T-helper 2 cell (primary cell): Measurements from ENCODE around the gene TLE1.
"Not testable (repeated sequence)": the region's sequence is repeated elsewhere in the genome, so short reads cannot be mapped to it uniquely, and the experiment has no call there.

Experiments
- DNase-seq, 5 experiments: peaks; one replicate each; pipeline versions ENCODE4 v3.0.0 to v3.0.0-alpha.2; 2012 to 2022
- total RNA-seq, 2 donors: gene quantifications; one replicate each; lab custom pipeline; 2026; lab: John Stamatoyannopoulos, UW

TLE1 gene
- 0.31 to 2.2 reads per million in 2 donors for total RNA-seq

DNA sequence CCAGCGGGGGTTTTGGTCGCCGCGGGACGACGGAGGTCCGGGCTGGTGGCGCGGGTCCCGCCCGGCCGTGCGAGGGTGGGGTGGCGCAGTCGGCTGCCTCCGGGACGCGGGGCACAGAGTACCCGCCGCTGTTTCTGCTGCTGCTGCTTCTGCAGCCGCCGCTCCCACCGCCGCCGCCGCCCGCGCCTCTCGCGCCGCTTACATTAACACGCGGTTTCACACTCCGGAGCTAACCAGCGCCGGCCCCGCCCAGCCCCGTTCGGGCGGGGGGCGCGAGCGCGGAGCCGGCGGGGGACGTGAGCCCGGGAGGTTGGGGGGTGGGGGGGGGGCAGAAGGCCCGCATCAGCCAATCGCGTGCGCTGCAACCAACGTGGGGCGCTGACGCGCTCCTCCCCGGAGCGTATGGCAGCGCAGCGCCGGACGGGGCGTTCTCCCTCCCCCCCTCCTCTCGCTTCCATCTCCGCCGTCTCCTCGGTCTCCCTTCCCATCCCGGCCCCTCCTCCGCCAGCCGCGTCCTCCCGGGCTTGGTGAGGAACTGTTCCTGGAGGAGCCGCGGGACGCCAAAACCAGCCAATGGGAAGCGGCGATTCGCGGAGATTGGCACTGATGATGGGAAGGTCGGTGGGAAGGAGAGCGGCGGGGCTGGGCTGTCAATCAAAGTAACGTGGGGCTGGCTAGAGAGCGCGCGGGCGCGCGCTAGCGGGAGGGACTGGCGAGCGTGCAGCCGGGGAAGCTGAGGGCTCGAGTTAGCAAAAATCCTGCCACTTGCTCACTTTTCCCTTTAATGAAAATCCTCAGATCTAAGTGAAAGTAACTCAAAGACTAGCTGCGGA, at the start of gene TLE1:
TLE1 (minus strand) TSS at position 205 of the 833 bp plus-strand sequence. CDS start 1,307 bp downstream, outside the sequence.
- DNase-seq = peak in 4 of 5 experiments; percentile 25 to 89 (median 57)

DNA sequence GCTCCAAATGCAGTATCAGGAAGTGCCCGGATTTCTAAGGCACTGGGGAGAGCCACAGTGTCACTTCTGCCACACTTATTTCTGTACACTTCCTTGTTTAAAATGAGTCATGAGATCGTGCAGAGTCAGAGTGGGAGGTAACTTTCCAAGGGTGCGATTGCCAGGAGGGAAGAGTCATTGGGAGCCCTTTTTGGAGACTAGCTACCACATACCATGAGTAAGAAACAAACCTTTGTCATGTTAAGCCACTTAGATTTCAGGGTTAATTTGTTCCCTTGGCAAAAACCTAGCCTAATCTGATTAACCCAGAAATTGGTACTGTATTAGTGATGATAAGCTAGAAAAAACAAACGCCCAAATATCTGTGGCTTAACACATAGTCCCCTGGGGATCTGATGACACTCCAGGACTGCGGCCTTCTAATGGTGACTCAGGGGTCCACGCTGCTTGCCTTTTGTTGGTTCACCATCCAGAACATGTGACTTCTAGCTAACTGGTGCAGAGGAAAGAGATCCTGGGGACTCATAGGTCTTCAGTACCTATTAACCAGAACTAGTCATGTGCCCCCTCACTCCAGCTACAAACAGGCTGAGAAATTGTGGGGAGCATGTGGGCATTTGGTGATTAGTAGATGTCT, 48.6 kb upstream of the TLE1 start:
- no peak for DNase-seq

DNA sequence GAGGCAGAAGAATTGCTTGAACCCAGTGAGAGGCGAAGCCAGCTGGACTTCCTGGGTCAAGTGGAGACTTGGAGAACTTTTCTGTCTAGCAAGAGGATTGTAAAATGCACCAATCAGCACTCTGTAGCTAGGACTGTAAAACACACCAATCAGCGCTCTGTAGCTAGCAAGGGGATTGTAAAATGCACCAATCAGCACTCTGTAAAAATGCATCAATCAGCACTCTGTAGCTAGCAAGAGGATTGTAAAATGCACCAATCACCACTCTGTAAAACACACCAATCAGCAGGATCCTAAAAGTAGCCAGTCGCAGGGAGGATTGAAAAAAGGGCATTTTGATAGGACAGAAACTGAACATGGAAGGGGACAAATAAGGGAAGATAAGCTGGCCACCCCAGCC, 41.2 kb upstream of the TLE1 start:
- DNase-seq = not testable (repeated sequence)

DNA sequence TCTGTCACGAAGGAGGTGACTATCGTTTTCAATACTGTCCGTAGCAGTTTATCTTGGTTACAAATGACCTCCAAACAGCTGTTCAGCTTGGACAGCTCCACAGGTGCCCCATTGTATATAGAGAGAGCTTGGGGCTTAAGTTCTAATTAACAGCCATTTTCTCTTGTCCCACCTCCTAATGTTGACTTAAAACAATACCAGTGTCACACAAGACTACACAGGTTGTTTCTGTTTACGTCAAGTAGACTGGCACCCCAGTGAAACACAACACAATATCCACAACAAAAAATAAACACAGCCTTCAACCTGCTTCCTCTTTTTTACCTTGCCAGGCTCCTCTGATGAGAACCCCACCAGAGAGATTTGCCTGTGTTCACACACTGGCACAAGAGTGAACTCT, 39.8 kb upstream of the TLE1 start:
- no peak for DNase-seq

DNA sequence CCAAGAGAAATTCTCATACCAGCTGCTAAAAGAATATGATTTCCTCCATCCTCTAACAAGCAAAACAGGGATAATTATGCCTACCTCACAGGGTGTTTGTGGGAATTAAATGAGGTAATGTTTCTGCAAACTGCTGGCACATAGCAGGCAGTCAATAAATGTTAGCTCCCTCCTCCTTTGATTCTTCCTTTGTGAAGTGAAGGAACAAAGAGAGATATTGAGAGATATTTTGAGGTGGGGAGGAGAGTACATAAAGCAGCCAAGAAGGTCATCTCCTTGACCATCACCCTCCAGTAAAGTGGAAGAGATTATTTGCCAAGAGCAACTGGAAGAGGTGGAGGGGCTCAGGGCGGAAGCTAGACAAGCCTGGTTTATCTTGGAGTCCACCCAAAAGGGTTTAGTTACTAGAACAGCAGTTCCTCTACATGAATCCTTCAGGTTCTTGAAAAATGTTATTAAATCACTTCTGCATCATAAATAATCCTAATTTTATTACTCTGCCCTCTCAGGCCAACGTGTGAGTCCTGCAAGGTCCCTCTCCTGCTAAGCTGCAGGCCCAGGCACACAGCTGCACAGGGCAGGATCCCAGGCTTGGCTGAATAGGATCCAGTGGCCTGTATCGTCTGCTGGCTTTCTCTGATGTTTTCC, 35.0 kb upstream of the TLE1 start:
- DNase-seq = no peak

DNA sequence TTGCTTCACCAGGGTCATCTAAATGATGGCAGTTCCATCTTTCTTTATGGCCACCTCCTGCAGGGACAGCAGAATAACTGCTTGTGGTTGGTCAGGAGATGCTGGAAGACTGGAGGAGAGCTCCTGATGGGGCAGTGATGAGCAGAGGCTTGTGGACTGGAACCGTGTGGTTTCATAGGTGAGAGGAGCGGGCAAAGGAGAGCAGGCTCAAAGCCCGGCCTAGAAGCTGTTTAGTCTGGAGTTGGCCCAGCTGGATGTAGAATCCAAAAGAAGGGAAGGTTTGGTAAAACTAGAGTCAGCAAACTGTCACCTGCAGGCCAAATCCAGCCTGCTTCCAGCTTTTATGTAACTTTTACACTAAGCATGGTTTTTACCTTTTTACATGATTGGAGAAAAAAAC, 32.9 kb upstream of the TLE1 start:
- no peak for DNase-seq

DNA sequence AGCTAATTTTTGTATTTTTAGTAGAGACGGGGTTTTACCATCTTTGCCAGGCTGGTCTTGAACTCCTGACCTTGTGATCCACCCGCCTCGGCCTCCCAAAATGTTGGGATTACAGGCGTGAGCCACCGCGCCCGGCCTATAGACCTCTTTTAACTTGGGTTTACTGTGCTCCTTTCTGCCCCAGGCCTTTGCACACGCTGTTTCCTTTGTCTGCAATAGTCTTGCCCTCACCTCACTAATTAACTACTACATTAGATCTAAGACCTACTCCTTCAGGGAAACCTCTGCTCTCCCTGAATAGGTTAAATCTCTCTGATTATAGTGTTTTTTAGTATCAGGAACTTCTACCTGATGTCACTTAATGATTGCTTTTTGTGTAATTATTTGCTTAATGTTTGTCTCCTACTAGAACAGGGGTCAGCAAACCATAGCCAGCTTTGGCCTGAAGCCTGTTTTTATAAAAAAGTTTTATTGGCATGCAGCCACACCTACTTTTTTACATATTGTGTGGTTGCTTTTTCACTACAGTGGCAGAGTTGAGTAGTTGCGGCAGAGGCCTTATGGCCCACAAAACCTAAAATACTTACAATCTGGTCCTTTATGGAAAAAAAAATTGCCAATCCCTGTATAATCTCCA, 31.2 kb upstream of the TLE1 start:
- no peak for DNase-seq

DNA sequence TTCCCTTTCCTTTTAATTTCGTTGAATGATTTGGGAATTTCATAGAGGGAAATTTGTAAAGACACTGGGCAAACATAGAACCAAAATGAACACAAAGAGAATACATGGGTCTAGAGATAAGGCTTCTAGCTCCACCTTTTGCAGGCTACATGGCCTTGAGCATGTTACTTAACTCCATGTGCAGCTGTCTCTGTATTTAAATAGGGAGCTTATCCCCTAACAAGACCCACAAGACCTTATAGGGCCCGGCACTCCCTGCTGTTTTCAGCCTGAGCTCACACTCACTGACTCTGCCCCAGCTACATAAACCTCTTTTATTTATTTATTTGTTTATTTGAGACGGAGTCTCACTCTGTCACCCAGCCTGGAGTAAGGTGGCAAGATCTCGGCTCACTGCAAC, 30.6 kb upstream of the TLE1 start:
- no peak for DNase-seq

DNA sequence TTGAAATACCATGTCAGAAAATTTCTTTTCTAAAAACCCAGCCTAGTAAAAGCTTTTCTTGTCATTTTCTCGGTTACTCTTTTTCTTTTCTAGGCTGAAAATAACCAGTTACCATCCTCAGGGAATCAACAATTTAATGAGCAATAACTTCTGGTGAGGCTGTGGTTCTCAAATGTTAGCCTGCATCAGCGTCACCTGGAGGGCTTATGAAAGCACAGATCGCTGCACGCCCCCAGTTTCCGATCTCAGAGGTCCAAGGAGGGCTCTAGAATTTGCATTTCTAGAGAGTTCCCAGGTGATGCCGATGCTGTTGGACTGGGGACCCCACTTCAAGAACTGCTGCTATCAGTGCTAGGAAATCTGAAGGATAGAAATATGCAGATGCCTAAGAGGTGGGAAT, 28.9 kb upstream of the TLE1 start:
- no peak for DNase-seq

DNA sequence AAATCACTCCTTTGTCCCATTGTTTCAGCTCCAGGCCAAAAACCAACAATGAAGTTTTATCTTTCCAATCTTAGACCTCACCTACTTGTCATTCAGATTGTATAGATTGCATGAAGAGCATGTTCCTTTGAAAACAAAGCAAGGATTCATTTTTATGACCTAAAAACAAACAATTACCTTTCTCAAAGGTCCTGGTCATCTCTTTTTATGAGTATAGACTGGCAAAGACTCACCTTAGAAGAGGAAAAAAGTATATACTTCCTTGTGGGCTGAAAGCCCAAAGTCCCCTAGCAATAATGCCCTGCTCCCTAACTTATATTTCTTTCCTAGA, 28.4 kb upstream of the TLE1 start:
- DNase-seq = no peak

DNA sequence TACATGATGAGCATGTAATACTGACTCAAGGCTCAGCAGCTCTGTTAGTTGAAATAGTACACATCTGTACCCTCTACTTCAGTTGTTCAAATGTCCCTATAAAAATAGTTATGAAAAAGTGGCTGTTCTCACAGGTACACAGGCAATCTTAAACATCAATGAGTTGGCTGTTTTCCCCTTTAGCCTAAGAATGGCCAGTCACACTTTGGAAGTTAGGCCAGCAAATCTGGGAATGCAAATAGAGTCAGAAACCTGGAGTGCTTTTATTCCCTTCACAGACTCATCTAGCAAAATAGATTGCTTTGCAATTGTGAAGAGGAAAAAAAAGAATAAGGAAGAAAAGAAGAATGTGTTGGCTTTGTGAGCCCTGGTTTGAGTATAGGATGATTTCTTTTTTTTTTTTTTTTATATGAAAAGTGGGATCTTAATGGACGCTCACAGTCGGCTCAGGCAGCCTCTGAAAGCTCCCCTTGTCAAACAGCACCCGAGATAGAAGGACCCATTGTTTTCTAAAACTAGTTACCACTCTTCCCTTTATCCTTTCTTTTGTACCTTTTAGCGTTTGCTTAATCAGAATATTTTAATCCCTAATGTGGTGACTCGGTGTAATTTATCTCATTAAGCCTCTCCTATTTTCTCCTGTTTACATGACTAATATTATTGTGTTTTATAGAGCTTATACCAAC, 27.9 kb upstream of the TLE1 start:
- no peak for DNase-seq

DNA sequence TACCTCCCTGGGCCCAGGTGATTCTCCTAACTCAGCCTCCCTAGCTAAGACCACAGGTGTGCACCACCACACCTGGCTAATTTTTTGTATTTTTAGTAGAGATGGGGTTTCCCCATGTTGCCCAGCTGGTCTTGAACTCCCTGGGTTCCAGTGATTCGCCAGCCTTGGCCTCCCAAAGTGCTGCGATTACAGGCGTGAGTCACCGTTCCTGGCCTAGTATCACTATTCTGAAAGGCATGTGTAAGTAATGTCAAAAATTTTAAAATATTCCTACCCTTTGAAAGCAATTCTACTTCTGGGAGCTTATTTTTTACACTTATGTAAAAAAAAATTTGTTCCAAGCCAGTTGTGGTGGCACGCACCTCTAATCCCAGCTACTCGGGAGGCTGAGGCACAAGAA, 27.1 kb upstream of the TLE1 start:
- DNase-seq = no peak

DNA sequence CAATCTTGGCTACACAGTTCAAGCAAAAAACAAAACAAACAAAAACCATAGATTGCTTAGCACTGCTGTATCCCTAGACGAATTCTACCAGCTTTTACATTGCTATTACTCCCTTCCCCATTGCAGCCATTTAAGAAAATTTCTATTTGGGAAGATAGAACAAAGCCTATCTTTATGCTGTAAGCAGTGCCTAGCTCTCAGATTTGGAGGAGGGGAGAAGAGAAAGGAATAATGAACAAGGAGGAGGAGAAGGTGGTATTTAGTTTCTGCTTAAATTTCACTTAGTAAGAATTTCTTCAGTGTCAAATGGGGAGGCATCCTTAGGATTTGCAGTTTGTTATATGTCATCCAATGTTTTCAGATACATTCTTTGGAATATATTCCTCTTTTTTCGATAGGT, 16.2 kb upstream of the TLE1 start:
- no peak for DNase-seq

DNA sequence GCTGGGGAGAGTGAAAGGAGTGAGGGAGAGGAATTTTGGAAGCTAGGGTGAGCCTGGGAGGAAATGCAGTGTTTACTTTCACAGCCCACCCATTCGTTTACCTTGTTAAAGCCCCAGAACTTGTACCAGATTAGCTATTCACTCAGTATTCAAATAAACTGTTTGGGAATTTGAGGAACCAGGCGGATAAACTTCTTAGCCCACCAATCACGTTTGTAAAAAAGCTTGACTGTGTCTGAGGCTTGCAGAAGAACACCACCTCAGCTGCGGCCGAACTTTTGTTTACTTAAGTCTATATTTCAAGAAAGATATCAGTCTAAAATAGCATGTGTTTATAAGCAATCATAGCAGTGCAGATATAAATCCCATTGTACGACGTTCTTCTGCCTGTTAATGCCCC, 5.2 kb upstream of the TLE1 start:
- DNase-seq = no peak

DNA sequence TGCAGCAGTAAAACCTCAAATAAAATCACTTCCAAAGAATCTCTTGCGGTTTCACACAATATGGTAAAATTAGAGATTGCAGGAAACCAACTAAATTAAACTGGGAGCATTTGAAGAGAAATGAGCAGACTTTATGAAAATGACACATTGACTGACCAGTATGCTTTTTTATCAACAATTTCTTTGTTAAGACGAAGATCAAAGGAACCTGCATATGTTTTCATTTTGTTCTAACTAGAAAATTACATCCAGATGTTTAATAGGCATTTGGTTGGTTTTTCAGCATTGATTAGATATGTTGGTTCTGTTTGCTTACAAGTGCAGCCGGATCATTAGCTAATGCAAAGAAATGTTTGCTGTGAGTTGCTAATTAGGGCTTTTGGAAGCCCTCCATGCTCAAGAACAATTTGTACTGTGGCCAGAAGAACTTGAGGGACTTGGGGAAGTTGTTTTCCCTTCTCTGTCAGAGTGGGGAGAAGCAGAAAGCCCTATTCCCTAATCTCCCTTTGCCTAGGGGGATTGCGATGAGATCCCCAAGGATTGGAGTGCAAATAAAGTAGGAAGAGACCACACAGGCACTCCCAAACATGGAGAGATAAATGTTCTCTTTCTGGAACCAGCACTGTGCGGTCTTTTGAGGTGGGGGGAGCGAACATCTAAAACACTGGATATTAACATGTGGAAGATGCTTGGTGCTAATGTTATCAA, 4.5 kb upstream of the TLE1 start:
- no peak for DNase-seq

DNA sequence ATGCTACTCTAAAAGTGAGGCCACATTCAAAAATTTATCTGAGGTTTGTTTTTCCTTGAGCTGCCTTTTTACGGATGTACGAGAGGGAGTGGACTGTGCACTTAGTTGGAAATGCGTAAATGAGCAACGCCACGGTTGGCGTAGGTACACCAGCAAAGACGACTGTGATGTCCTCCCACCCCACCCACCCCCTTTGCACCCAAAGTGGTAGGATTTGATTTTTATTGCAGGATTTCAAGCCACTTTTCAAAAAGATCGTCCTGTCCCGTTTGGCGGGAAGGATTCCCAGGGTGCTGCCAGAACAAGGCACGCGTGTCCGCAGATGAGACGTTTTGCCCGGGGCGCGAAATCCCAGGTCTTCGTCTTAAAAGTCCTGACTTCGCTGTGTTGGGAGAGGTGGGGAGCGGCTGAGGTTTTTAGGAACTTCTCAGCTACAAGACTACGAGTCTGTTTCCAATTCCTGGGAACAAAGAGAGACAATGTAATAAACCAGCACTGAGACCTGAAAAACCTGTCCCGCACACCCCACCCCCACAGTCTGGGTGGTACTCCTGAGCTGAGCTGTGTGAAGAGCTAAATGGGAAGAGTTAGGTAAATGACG, 1.0 kb upstream of the TLE1 start:
- no peak for DNase-seq

DNA sequence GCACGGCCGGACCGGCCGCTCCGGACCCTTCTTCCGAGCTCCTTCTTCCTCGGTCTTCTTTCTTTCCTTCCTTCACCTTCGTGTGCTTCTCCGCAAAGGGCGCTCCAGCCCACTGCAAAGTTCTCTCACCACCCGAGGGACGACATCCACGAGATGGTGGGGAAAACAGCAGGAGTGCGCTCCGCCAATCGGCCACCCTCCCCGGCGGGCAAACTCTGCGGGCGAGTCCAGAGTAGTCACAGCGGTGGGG, 329 bp downstream of the TLE1 start:
- not testable (repeated sequence) for DNase-seq

DNA sequence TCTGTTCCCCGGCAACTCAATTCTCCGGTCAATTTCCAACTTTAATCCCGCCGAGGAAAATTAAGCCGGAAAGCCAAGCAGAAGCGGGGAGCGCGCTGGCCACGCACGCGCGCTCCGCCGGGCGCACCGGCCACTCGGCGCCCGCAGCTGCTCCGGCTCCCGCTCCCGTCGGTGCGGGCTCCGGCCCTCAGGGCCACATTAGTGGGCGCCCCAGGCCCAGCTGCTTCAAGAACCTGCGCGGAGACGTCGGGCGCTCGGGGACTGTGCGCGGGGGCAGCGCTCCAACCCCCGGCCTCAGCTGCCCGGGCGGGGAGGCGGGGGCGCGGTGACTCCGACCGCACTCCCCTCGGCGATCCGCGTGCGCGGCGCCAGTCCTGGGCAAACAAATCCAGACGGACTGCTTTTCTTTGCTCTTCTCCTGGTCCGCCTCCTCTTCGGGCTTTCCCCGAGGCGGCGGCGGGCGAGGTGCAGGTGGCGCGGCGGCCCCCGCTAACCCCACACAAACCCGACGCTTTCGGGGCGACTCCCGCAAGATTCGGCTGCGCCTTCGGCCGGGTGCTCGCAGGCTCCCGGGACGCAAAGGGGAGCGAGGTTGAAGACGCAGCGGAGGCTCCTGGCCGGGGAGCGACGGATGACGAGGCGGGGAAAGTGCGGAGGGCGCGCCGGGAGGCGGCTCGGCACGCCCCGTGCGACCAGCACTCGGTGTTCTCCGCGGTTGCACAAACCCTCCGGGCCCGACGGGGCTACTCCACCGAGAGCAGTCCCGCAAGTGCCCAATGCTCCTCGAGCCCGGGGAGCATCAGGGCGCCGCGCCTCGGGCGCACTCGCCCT, 870 bp downstream of the TLE1 start:
- peak in 2 of 5 experiments; percentile 17 to 31 for DNase-seq

DNA sequence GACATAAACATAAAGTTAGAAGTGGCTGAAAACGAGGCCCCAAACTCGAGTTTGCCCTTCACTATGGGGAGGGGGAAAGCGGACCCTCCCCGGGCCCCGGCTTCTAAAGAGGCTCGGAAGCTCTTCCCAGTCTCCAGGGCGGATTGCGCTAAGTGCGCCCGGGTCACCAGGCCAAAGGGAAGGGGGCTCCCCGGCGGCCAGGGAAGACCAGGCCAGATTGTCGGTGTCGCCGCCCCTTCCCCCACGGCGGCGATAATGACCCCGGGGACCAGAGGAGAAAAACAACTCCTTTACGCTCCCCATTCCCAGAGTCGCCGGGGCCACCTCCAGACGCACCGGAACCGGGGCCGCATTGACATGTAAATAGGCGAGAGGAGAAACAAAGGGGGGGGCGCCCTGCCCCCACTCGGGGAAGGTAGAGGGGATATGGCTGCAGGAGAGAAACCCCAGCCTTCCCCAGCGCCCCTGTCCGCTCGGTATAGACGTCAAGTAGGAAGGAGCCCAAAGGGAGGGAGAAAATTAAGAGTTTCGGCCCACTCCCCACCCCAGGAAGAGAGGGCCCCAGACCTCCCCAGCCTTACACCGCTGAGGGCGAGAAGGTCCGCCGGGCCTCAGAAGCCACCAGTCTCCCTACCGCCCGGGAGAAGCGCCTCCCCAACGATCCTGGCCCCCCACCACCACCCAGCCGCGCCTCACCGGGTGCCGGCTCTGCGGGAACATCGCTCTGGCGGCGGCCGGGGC, 1.7 kb downstream of the TLE1 start:
- DNase-seq = no peak
